Activated CD8-positive, alpha-beta memory T cell treated with anti-CD3 and anti-CD28 coated beads, Interleukin-2, amount 50 U/mL, for 1 hour (primary cell): ENCODE measurements around the gene CD8B2.
A peak's percentile ranks its signal among the peaks of the same experiment; 100 is the strongest.
"Not testable (repeated sequence)": the region's sequence is repeated elsewhere in the genome, so short reads cannot be mapped to it uniquely, and the experiment has no call there.

Source experiments
- DNase-seq: peaks from one replicate; pipeline ENCODE4 v3.0.0-alpha.2; 2020; ENCODE audit errors: extremely low read depth

Gene CD8B2

GRCh38 chr2:106486551-106487385, at the start of gene CD8B2:
Gene CD8B2, plus strand, starts transcription at chr2:106487364. Its CDS starts 63 bp downstream, at chr2:106487427.
- not testable (repeated sequence) for DNase-seq

GRCh38 chr2:106461882-106462281, 25.3 kb upstream of the CD8B2 start:
- DNase-seq, result not testable (repeated sequence)

GRCh38 chr2:106467516-106467915, 19.6 kb upstream of the CD8B2 start:
- not testable (repeated sequence) for DNase-seq

- DNase-seq, result not testable (repeated sequence)
Measured at GRCh38 chr2:106468107-106468506, 19.1 kb upstream of the CD8B2 start, which contains the start of gene RGPD3. Gene RGPD3, minus strand, starts transcription at chr2:106468413. Its CDS starts 125 bp downstream, at chr2:106468288.

- DNase-seq, result peak; percentile 8
Measured at GRCh38 chr2:106470658-106471057, 16.5 kb upstream of the CD8B2 start.

GRCh38 chr2:106477647-106478046, 9.5 kb upstream of the CD8B2 start:
- DNase-seq, result not testable (repeated sequence)

- not testable (repeated sequence) for DNase-seq
Measured at GRCh38 chr2:106479563-106479962, 7.6 kb upstream of the CD8B2 start.

- DNase-seq, result not testable (repeated sequence)
Measured at GRCh38 chr2:106487386-106488191, 425 bp downstream of the CD8B2 start.

- not testable (repeated sequence) for DNase-seq
Measured at GRCh38 chr2:106489701-106490100, 2.5 kb downstream of the CD8B2 start.

- DNase-seq, result not testable (repeated sequence)
Measured at GRCh38 chr2:106492399-106492798, 5.2 kb downstream of the CD8B2 start.

- not testable (repeated sequence) for DNase-seq
Measured at GRCh38 chr2:106492913-106493312, 5.7 kb downstream of the CD8B2 start.

- DNase-seq, result not testable (repeated sequence)
Measured at GRCh38 chr2:106498549-106498948, 11.4 kb downstream of the CD8B2 start.

GRCh38 chr2:106500350-106500749, 13.2 kb downstream of the CD8B2 start:
- DNase-seq, result not testable (repeated sequence)

GRCh38 chr2:106502351-106502750, 15.2 kb downstream of the CD8B2 start:
- not testable (repeated sequence) for DNase-seq

GRCh38 chr2:106504192-106504591, 17.0 kb downstream of the CD8B2 start:
- not testable (repeated sequence) for DNase-seq

GRCh38 chr2:106504787-106505186, 17.6 kb downstream of the CD8B2 start:
- not testable (repeated sequence) for DNase-seq

GRCh38 chr2:106506002-106506687, 19.0 kb downstream of the CD8B2 start:
- not testable (repeated sequence) for DNase-seq

GRCh38 chr2:106508660-106509373, 21.7 kb downstream of the CD8B2 start:
- not testable (repeated sequence) for DNase-seq

GRCh38 chr2:106509374-106509770, 22.2 kb downstream of the CD8B2 start:
- not testable (repeated sequence) for DNase-seq

GRCh38 chr2:106510791-106511190, 23.6 kb downstream of the CD8B2 start:
- not testable (repeated sequence) for DNase-seq

GRCh38 chr2:106511476-106511901, 24.3 kb downstream of the CD8B2 start:
- not testable (repeated sequence) for DNase-seq
